NCI-H146 treated with DMSO at 0.1 percent for 48 hours (cell line): Measurements from ENCODE around the gene DCANP1.
A peak's percentile ranks its signal among the peaks of the same experiment; 100 is the strongest.

Experiments
- DNase-seq: peaks from one replicate; lab custom pipeline; 2025; ENCODE audit not compliant: unreplicated experiment; lab: John Stamatoyannopoulos, UW

DCANP1 gene

GRCh38 chr5:135481387-135481786, 34.2 kb upstream of the DCANP1 start:
- DNase-seq: no peak

DNA sequence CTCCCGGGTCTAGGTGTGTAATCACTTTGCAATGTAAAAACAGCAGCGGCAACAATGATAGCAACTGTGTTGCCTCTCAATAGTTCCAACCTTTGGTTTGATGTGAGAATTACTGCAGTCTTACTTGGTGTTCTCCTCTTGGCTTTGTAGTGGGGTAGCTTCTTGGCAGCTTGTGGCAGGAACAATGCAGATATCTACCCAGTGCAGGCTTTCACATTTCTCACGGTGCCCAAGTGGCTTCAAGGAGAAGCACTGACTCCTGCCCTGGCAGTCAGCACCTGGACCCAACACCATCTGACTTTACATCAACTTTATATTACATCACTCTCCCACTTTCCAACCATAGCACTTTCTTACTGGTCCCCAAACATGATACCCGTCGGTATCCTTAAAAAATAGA, 33.4 kb upstream of the DCANP1 start:
- no peak for DNase-seq

DNA sequence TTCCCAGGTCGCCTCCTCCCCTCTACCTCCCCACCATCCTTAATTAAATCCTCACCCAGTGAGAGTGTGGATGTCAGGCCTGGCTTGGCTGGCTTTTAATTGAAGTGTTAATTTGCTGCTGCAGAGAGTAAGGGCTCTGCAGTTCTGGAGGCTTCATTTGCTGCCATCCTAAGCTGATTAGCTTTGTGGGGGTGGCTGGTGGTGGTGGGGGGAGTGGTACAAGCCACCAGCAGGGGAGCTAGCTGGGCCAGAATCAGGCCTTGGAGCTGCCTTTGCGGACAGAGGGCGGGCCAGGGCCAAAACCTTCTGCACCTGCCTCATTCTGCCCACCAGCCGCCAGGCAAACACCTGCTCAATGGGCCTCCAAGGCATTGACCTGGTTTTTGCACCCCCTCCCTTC, 31.8 kb upstream of the DCANP1 start:
- peak; percentile 57 for DNase-seq

DNA sequence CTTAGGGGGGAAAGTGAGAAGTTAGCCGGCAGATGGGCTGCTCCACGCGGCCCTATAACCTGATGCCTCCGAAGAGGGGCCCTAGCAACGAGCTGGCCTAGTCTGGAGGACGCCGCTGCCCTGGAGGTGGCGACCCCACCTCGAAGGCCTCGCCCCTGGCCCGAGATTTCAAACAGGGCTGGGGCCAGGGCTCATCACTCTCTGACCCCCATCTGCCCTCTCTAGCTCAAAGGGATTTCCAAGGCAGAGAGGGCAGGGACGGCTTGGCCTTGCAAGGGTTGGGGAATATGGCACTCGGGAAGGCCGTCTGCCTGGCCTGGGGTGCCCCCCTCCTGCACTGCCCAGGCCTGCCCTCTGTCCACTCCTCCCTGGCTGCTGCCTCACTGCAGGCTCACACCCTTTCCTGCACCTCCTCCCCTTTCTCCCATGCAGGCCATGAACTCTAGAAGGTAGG, 30.5 kb upstream of the DCANP1 start:
- DNase-seq: no peak

DNA sequence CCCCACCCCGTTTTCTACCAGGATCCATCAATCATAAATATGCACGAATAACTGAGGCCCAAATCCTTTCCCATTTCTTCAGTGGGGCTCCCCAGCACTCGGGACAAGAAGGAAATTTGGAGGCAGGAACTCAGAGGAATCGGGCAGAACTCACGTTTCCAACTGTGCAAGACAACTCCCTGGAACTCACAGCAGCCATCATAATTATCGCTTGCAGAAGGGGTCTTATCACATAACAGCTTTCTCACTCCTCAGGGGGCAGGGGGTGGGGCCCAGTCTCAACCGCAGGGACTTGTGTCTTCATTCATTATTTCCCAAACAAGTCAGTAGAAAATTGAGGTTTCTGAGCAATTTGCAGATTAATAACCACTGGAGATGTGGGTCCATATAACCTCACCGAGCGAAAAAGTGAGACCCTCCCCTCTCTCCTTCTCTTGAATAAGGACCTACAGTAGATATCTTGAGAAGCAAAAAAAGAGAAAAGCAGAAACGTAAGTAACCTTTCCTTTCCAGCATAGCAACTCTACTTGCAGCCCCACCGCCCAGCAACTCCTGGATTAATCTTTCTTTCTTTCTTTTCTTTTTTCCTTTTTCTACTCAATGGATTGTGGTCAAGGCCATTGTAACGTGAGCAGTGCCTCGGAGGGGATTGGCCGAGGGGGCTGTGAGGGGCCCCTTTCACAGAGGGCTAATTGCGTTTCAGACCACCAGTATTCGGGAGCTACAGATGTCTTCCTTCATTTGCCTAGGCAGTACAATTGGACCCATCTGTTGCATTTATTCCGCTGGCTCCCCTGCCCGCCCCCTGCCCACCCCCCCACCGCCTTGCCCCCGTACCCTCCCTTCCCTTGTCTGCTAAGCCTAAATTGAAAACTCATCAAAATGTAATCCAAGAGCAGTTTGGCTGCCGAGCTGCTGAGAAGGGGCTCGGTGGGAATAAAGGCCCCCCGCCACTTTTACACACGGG, 29.8 kb upstream of the DCANP1 start:
- no peak for DNase-seq

DNA sequence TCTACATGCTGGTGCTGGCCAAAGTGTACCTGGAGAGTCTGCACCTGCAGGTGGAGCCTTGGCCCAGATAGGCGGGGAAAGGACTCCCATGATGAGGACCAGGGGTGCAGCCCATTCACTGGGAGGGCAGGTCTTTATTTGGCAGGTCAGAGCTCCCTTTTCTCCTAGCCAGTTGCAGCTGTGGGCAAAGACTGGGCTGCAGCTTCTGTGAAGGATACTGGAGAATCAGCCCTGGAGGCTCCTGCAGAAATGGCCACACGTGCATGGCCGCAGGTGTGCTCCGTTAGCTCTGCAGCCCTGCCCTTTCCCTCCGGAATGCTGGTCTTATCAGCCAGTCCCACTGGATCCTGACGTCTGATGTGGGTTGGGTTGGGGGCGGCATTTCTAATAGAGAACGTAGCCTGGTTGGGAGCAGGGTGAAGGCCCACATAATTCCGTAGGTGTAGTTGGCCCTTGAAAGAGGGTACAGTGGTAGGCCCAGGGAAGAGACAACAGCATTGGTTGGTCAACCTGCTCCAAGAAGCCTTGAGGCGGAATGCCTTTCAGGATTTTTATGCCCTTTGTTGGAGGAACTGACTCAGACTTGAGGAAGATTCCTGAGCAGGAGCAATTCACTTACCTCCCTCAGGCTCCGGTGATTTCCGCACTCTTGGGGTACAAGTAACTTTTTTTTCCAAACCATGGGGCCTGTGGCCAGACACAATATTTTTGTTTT, 27.0 kb upstream of the DCANP1 start:
- DNase-seq: no peak

GRCh38 chr5:135472141-135472540, 25.0 kb upstream of the DCANP1 start:
- no peak for DNase-seq

DNA sequence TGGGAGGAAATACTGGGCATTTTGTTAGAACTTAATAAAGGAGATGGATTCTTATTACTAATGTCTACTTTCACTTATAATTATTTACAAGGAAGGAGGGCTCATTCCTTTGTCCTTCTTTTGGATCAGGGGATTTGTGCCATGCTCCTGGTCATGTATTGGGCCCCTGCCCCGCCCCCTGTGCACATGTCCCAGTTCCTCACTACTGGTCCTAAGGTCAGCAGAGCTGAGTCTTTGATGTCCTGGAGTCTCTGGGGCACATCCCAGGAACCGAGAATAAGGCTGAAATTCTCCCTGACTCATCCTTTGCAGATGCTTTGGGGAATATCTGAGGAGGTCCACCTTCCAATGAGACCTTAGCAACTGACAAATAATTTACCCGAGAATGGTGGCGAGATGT, 24.6 kb upstream of the DCANP1 start:
- no peak for DNase-seq

DNA sequence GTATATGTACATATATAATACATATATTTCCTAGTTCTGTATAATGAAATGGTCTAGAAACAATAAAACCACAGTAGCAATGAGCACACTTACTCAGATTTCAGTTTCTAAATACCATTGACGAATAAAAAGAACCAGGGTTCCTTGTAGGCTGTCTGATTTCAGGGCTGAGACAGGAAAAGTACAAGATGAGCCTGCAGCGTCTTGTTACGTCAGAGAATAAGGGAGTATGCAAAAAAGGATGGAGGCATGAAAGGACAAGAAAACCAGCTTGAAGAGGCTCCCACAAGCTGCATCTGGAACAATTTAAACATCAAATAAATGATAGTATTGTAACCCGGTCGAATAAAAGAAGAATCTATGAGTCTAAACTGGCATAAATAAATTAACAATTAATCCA, 22.8 kb upstream of the DCANP1 start:
- DNase-seq: no peak

DNA sequence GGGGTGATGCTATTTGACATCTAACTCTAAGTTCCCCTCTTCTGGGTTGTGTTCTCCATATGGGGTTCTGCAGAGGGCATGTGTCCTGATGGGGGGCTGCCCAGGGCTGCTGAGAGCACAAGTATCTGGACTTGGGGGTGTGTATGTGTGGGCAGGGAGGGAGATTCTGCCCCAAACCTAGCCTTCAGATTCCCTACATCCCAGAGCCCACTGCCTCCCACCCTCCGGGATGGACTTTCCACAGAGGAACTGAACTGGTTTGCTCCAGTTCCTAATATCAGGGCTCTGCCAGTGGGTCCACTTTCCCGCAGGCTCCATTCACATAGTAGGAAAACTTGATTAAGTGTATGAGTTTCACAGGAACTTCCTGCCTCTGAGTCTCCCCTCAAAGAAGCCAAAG, 21.4 kb upstream of the DCANP1 start:
- no peak for DNase-seq

GRCh38 chr5:135467871-135468485, 20.8 kb upstream of the DCANP1 start:
- DNase-seq: no peak

- no peak for DNase-seq
Observed at GRCh38 chr5:135467051-135467625, 20.0 kb upstream of the DCANP1 start.

DNA sequence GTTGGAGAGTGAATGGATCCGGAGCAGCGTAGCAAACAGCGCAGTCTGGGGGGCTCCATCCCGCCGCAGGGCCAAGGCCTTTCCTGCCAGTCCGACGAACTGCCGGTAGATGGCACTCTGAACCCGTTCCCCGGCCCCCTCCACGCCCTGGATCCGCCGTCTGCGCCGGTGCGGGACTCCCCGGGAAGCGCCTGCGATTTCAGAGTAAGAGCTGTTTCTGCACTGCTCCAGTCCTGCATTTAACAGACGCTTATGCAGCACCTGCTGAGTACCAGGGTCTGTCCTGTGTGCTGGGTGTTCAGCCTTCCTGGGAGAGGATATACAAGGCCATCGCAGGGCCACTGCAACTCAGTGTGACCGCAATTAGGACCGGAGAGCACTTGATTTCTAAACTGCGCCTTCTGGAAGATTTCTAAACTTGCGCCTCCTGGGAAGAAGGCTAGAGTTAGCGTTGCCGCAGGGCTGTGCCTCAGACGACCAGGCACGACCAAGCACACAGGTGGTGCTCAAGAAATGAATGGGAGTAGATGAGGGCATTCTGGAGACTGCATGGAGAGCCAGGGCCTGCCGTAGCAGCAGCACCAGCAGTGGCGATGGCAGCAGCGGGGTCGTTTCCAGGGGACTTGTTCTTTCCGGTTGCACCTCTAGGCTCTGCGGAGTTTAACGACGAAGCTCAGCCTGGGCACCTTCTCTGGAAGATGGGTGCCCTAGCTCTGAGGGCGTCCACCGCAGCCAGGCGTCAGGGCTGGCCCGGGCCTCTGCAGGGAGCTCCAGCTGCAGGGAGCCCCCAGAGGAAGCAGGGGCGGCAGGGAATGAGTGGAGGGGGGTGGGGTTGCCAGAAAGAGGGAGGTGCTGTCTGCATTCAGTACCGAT, 19.3 kb upstream of the DCANP1 start:
- peak; percentile 27 for DNase-seq

DNA sequence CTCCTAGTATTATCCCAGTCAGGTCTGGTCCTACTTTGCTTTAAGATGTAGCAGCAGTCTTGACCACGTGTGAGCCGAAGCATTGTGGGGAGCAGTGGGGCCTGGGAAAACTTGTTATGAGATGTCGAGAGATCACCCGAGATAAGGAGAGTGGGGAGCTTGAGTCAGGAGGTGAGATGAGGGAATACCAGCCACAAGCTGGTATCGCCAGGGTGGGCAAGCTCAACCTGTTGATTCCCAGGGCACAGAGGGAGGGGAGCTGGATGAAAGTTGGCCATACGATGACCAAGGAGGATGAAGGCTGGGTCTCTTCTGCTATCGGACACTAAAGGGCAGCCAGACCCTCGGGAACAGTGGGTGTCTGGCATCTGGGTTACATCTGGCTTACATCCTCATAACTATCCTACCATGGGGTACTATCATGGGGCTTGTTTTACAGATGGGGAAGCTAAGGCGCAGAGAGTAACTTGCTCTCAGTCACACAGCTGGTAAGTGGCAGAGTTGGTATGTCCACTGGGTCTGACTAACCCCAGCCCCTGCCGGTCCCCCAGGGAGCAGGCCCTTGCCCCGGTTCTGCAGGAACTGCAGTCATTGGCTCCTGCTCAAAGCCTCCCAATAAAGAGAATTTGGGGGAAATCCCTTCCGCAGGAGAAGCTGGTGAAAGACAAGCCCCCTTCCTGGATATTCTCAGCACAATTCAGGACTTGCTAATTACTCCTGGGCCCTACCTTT, 18.4 kb upstream of the DCANP1 start:
- no peak for DNase-seq

DNA sequence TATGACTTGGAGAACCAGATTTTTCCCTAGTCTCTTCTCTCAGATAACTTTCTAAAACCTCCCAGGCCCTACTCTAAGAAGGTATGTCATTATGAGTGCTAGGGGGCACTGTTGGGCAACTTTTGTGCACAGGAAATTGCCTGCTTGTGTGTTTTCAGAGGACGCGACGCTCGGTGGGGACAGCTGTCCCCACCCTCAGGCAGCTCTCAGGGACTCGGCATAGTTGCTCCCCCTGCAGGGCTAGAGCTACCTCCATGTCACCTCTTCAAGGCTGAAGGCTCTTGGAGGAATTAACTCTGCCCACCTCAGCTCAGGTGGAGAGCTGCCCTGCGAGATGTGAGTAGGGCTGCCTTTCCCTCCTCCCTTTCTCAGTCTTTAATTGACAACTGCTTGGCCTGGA, 15.2 kb upstream of the DCANP1 start:
- peak; percentile 62 for DNase-seq

DNA sequence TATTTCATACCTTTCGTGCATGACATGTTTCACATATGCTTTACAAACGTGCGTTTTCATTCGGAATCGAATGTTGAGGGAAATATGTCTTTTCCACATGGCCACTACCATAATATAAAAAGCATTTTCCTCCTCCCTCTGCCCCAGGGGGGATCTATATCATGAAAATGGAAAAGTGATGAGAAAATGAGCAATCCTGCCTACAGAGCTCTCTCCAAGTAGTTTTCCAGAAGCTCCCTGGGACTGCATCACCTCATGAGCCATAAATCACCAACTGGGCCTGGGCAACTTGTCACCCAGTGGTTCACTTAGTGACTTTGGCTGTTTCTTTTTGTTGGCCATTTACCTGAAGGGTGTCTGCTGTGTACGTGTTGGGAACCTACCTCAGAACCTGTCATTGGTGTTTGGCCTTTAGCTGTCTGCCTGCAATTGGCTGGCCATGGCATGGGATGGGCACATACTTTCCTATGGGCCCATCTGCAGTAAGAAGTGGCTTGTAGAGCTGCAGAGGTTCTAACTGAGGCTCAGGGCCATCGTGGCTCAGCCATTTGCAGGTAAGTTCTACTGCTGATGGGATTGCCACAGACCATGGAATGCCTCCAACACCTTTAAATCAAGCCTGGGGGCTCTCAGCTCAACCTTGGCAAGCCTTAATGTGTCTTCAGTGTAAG, 14.5 kb upstream of the DCANP1 start:
- DNase-seq: no peak

GRCh38 chr5:135460246-135461033, 13.3 kb upstream of the DCANP1 start:
- DNase-seq: no peak

GRCh38 chr5:135458921-135459331, 11.8 kb upstream of the DCANP1 start:
- no peak for DNase-seq
